HG03520 (cell line): ENCODE measurements around the gene GPR148.
A peak's percentile ranks its signal among the peaks of the same experiment; 100 is the strongest.

Source experiments
- ATAC-seq: cut with Tn5 transposase; IDR thresholded peaks from one replicate; pipeline ENCODE4 v1.9.1; 2021; ENCODE audit warnings: mild to moderate bottlenecking, moderate library complexity; ENCODE audit not compliant: unreplicated experiment

Gene GPR148

GRCh38 chr2:130749078-130749477, 20.2 kb downstream of the GPR148 start:
- no peak for ATAC-seq

GRCh38 chr2:130749641-130750040, 20.8 kb downstream of the GPR148 start:
- ATAC-seq, result no peak

GRCh38 chr2:130754811-130755210, 25.9 kb downstream of the GPR148 start:
- ATAC-seq, result no peak

GRCh38 chr2:130755256-130756052, 26.6 kb downstream of the GPR148 start, which contains the start of gene AMER3:
Gene AMER3 (plus strand): TSS chr2:130755540. CDS start chr2:130762073, 6,533 bp downstream.
- peak; percentile 23 for ATAC-seq

- ATAC-seq, result peak; percentile 63
Observed at GRCh38 chr2:130756053-130756873, 27.4 kb downstream of the GPR148 start.

GRCh38 chr2:130756874-130757668, 28.2 kb downstream of the GPR148 start:
- ATAC-seq, result no peak

- no peak for ATAC-seq
Observed at GRCh38 chr2:130759906-130760753, 31.3 kb downstream of the GPR148 start.

- no peak for ATAC-seq
Observed at GRCh38 chr2:130760754-130761751, 32.2 kb downstream of the GPR148 start.

- ATAC-seq, result no peak
Observed at GRCh38 chr2:130762031-130762909, 33.4 kb downstream of the GPR148 start.

- ATAC-seq, result no peak
Observed at GRCh38 chr2:130762910-130763385, 34.1 kb downstream of the GPR148 start.

GRCh38 chr2:130763405-130763804, 34.5 kb downstream of the GPR148 start:
- ATAC-seq, result no peak

- no peak for ATAC-seq
Observed at GRCh38 chr2:130764035-130764820, 35.4 kb downstream of the GPR148 start.

- ATAC-seq, result no peak
Observed at GRCh38 chr2:130764821-130765115, 35.9 kb downstream of the GPR148 start.

- ATAC-seq, result no peak
Observed at GRCh38 chr2:130765464-130765863, 36.6 kb downstream of the GPR148 start.

GRCh38 chr2:130766037-130766436, 37.2 kb downstream of the GPR148 start:
- no peak for ATAC-seq

- no peak for ATAC-seq
Observed at GRCh38 chr2:130766711-130767407, 38.0 kb downstream of the GPR148 start.

- no peak for ATAC-seq
Observed at GRCh38 chr2:130767408-130767775, 38.5 kb downstream of the GPR148 start.
